HG03095 (cell line): ENCODE measurements around the gene TTC16.

Source experiments
- ATAC-seq: cut with Tn5 transposase; IDR thresholded peaks from one replicate; pipeline ENCODE4 v1.9.1; 2021; ENCODE audit warnings: moderate library complexity; ENCODE audit not compliant: unreplicated experiment

TTC16 gene

GRCh38 chr9:127715470-127716337 lies at the start of gene TTC16, which contains the start of gene PTRH1:
Gene TTC16 (plus strand): TSS chr9:127716079. CDS start chr9:127716146, 67 bp downstream.
Gene PTRH1 (minus strand): TSS chr9:127715663. CDS start chr9:127715639, 24 bp downstream.
- peak; percentile 91 for ATAC-seq

GRCh38 chr9:127667127-127667844 lies 48.6 kb upstream of the TTC16 start:
- ATAC-seq, result no peak

- no peak for ATAC-seq
Measured at GRCh38 chr9:127667906-127668305, 48.0 kb upstream of the TTC16 start.

- no peak for ATAC-seq
Measured at GRCh38 chr9:127673234-127673633, 42.6 kb upstream of the TTC16 start.

- ATAC-seq, result no peak
Measured at GRCh38 chr9:127676638-127677037, 39.2 kb upstream of the TTC16 start.

GRCh38 chr9:127679506-127679905 lies 36.4 kb upstream of the TTC16 start:
- ATAC-seq, result no peak

GRCh38 chr9:127680226-127680625 lies 35.7 kb upstream of the TTC16 start:
- no peak for ATAC-seq

- no peak for ATAC-seq
Measured at GRCh38 chr9:127680846-127681245, 35.0 kb upstream of the TTC16 start.

GRCh38 chr9:127682351-127683136 lies 33.3 kb upstream of the TTC16 start:
- ATAC-seq, result no peak

GRCh38 chr9:127683723-127684122 lies 32.2 kb upstream of the TTC16 start:
- ATAC-seq, result no peak

- no peak for ATAC-seq
Measured at GRCh38 chr9:127684576-127684975, 31.3 kb upstream of the TTC16 start.

- ATAC-seq, result no peak
Measured at GRCh38 chr9:127686461-127687393, 29.2 kb upstream of the TTC16 start.

GRCh38 chr9:127689329-127690000 lies 26.4 kb upstream of the TTC16 start:
- ATAC-seq, result no peak

GRCh38 chr9:127690735-127691134 lies 25.1 kb upstream of the TTC16 start:
- ATAC-seq, result no peak

GRCh38 chr9:127692071-127692470 lies 23.8 kb upstream of the TTC16 start:
- no peak for ATAC-seq

- ATAC-seq, result no peak
Measured at GRCh38 chr9:127693143-127693542, 22.7 kb upstream of the TTC16 start.

GRCh38 chr9:127693697-127694096 lies 22.2 kb upstream of the TTC16 start:
- ATAC-seq, result no peak

GRCh38 chr9:127694890-127695720 lies 20.8 kb upstream of the TTC16 start:
- ATAC-seq, result no peak

GRCh38 chr9:127697575-127697974 lies 18.3 kb upstream of the TTC16 start:
- ATAC-seq, result no peak
